HuH-7.5 (cell line): ENCODE data around the gene CTBP1.
"Not testable (repeated sequence)": the region's sequence is repeated elsewhere in the genome, so short reads cannot be mapped to it uniquely, and the experiment has no call there.

Experiments used
- DNase-seq: peaks from one replicate; pipeline ENCODE4 v3.0.0; 2011; ENCODE audit warnings: low spot score

Gene CTBP1

DNA sequence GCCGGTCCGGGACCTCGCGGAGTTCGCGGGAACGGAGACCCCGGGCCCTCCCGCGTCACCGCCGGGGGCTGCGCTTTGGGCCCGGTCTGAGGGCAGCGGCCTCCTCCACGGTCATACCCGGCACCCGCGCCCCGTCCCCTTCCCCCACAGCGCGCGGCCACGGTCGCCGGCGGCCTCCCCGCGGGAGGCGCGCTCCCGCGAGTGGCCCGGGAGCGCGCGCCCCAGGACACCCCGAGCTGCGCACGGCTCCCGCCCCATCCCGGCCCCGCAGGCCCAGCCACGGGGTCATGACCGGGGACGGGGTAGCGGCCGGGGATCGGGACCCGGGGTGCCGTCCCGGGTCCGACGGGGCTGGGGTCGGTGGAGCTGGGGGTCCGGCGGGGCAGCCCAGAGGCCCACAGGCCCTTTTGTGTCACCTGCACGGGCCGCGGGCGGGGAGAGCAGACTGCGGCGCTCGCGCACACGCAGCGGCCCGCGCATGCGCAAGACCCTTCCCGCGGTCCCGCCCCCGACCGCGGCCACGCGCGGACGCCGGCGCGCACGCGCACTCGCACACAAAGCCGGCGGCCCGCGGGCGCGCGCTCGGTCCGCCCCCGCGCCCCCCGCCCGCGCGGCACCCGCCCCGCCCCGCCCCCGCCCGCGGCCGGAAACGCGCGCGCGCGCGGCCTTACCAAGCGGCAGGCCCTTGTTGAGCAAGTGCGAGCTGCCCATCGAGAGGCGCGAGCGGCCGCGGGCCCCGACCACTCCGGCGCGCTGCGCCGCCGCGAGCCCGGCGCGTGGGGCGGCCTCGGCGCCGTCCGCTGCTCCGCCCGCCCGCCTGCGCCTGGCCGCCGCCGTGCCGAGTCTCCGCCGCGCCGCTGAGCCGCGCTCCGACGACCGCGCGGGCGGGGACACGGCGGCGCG, at the start of gene CTBP1:
Gene CTBP1 (minus strand): TSS at position 886 of the 903 bp plus-strand sequence. CDS start 7,799 bp downstream, outside the sequence.
- peak; percentile 98 for DNase-seq

- DNase-seq: no peak
These were observed 49.5 kb upstream of the CTBP1 start for GRCh38 chr4:1298461-1298860.

- DNase-seq: no peak
These were observed 48.8 kb upstream of the CTBP1 start for GRCh38 chr4:1297456-1298325.

GRCh38 chr4:1297023-1297395, 48.1 kb upstream of the CTBP1 start:
- DNase-seq: no peak

DNA sequence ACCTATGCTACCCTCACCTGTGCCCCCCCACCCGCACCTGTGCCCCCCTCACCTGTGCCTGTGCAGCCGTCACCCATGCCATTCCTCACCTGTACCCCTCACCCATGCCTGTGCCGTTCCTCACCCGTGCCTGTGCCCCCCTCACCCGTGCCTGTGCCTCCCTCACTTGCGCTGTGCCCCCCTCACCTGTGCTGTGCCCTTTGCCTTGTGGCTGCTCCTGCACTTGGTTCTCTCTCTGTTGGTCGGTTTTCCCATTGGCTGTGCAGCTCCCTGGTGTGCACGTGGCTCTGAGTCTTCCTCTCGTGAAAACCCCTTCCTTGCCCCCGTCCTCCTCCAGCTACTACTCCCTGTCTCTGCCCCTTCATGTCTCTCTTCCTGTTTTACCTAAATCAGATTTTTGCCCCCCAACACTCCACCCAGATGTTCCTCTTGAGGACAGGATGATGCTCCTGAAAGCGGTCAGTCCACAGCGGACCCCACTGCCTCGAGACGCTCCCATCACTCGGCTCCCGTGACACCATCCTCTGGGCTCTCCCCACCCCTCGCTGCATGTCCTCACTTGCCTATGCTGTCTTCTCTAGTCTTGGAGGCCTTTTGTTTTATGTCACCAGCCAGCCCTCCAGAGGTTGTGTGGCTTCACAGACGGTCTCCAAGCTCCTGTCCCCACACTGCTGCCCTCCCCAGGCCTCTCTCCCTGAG, 47.5 kb upstream of the CTBP1 start:
- peak; percentile 7 for DNase-seq

- peak; percentile 19 for DNase-seq
These were observed 46.6 kb upstream of the CTBP1 start for GRCh38 chr4:1295405-1296055.

DNA sequence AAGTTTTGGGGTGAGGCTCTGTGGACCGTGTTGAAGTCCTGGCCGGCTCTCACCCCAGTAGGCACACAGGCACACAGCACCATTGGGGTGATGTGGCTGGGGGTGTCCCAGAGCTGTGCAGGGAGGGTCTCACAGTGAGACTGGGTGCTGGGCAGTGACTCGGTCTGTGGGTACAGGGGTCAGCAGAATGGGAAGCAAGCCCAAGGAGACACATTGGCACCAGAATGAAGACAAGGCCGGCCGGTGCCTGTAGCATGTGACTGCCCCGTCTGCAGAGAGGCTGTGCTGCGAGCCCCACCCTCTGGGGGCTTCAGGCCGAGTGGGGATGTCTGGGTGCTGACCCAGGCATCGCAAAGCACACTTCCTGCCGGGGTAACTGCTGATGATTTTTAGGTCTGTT, 46.0 kb upstream of the CTBP1 start:
- DNase-seq: no peak

DNA sequence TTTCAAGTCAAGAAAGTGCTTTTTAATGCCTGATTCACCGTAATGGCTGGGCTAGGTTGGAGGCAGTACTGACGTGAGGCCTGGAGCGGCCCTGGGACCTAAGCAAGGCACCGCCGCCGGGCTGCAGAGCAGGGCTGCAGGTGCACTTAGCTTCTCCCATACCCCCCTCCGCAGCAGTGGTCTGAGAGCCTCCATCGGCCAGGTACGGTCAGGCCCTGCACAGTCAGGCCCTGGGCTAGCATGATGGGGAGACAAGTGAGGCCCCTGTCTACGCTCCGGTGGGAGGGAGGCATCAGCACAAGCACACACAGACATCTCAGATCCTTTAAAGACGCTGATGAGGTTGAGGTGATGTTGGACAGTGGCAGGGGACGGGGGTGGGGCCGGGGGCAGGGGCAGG, 45.5 kb upstream of the CTBP1 start:
- peak; percentile 10 for DNase-seq

- no peak for DNase-seq
These were observed 45.1 kb upstream of the CTBP1 start for GRCh38 chr4:1293991-1294390.

- no peak for DNase-seq
These were observed 44.6 kb upstream of the CTBP1 start for GRCh38 chr4:1293531-1293941.

DNA sequence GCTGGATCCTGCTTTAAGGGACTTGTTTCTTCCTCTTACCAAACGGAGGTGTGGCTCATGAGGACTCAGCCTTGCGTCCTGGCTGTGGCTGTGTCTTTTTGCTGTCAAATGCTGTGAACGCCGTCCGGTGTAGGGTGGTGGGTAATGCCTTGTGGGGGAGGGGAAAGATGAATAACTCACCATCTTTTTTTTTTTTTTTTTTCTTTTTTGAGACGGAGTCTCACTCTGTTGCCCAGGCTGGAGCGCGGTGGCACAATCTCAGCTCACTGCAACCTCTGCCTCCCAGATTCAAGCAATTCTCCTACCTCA, 43.7 kb upstream of the CTBP1 start:
- not testable (repeated sequence) for DNase-seq

- peak; percentile 10 for DNase-seq
These were observed 43.2 kb upstream of the CTBP1 start for GRCh38 chr4:1291996-1292702.

DNA sequence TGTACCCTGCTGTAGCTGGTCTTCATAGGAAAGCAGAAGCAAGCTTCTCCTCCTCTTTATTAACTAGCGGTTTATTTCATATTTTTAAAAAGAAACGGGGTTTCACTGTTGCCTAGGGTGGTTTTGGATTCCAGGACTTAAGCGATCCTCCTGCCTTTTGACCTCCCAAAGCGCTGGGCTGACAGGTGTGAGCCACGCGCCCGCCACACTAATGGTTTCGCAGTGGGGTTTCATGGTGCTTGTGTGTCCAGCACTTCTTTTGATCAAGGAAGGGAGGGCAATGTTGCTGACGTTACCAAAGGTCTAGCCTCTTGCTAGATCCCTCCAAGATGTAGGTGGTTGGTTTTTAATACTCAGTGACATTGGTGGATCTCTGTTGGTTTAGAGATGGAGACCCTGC, 42.2 kb upstream of the CTBP1 start:
- DNase-seq: peak; percentile 6

- DNase-seq: peak; percentile 58
These were observed 41.4 kb upstream of the CTBP1 start for GRCh38 chr4:1290165-1290977.

- DNase-seq: peak; percentile 100
These were observed 40.6 kb upstream of the CTBP1 start, which contains the start of gene MAEA for GRCh38 chr4:1289207-1290164. MAEA (plus strand) TSS chr4:1289891; CDS start chr4:1289914, 23 bp downstream.

DNA sequence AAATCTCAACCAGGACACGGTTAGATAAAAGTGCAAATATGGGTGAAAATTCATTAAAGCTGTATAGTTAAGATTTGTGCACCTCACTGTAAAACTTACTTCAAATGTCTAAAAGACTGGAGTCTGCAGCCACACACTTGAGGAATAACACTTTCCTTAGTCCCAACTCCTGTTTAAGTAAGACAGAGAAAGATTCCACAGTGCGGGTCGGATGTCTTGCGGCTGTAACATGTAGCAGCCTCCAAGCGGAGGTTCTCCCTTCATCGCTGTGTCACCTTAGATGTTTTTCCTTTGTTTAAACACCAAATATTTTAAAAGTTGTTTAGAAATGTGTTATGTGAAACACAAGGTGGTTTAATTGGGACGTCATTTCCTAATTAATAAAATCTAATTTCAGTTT, 39.9 kb upstream of the CTBP1 start:
- DNase-seq: no peak

- peak; percentile 16 for DNase-seq
These were observed 37.0 kb upstream of the CTBP1 start for GRCh38 chr4:1285790-1286553.

DNA sequence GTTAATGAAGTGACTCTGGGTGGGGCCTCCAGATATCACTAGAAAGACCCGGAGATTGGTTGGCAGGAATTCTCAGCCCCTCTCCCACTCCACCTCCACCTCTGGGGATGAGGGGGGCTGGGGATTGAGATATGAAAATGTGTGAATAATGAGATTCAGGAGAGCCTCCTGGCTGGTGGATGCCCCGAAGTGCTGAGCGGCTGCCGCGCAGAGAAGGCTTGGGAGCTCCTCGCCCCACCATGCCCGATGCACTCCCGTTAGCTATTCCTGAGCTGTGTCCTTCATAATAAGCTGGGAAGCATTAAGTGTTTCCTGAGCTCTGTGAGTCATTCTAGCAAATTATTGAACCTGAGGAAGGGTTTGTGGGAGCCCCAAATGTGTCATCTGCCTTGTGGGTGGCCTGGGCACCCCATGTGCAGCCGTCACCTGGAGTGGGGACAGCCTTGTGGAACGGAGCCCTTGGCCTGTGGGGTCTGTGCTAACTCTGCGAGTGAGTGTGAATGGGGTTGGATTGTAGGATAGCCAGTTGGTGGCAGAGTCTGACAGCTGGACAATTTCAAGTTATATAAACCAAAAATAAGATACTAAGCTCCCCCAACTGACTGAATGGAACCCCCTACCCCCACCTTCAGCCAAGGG, 36.3 kb upstream of the CTBP1 start:
- no peak for DNase-seq
